BJ (cell line): ENCODE measurements around the gene AQP7. TPM values are rescaled to one million over a fixed set of nuclear protein-coding genes. Genes with fewer than 3 reads are reported as not detected.
A peak's percentile ranks its signal among the peaks of the same experiment; 100 is the strongest.
"Not testable (repeated sequence)": the region's sequence is repeated elsewhere in the genome, so short reads cannot be mapped to it uniquely, and the experiment has no call there.

Experiments
- CTCF ChIA-PET: fragments of 350-600 bp; formaldehyde crosslinking; extraction: SDS; loops from one replicate; lab custom pipeline; 2021; ENCODE audit warnings: antibody characterized with exemption, inconsistent platforms; lab: Yijun Ruan, JAX
- POLR2A ChIA-PET: fragments of 300-600 bp; sonication (Branson Sonifier 250); formaldehyde crosslinking; extraction: SDS; loops from one replicate; lab custom pipeline; 2021; ENCODE audit warnings: antibody characterized with exemption; lab: Charles Lee
- DNase-seq: peaks from one replicate; pipeline ENCODE4 v3.0.0-alpha.2; 2011; ENCODE audit warnings: low read depth
- H3K27me3 ChIP-seq: 2 replicates; pipeline ENCODE4 v1.6.0; 2011; ENCODE audit warnings: low read length; ENCODE audit not compliant: control insufficient read depth, insufficient read depth
- H3K36me3 ChIP-seq: 2 replicates; pipeline ENCODE4 v1.5.1; 2011; ENCODE audit warnings: low read length; ENCODE audit not compliant: control insufficient read depth, insufficient read depth
- H3K4me3 ChIP-seq: 2 replicates; pipeline ENCODE4 v1.5.1; 2011; ENCODE audit warnings: low read depth, mild to moderate bottlenecking, control low read depth, low read length
- polyA plus RNA-seq: library from polyadenylated mRNA; depleted of rRNA; stranded (reverse); fragments of >200 nt; gene quantifications from 2 replicates; pipeline ENCODE4 v1.2.3, GENCODE V29; 2011
- TF ChIP-seq, protein P1 (sequence below): IDR thresholded peaks from 2 replicates; pipeline ENCODE4 v1.5.1; 2011; ENCODE audit warnings: low read depth, mild to moderate bottlenecking, control low read depth, inconsistent platforms, low read length, moderate library complexity; ENCODE audit not compliant: insufficient read depth

AQP7 gene
- polyA plus RNA-seq, 1 experiment, result not detected

DNA sequence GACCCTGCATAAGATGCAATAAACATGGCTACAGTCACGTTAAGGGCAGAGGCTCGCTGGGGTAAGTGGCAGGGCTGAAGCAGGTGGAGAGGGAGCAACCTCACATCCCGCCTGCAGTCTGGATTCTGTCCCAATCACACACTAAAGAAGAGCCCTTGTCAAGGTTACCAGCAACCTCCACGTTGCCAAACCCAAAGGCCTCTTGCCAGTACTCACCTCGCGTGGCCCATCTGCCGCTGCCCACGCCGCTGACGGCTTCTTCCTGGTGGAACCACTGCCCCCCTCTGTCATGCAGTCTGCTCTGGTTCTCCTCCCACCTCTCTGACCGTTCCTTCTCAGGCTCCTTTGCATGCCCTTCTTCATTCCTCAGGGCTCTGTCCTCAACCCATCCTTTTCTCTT lies 8.8 kb downstream of the AQP7 start:
- CTCF ChIA-PET, result interaction anchor here (0.6 to 1.4 kb wide), 4 partner anchors 10 to 58 kb away, joined by 3 to 4 read pairs (median 3); no protein-coding TSS in a partner anchor
- POLR2A ChIA-PET, result no interaction called here

DNA sequence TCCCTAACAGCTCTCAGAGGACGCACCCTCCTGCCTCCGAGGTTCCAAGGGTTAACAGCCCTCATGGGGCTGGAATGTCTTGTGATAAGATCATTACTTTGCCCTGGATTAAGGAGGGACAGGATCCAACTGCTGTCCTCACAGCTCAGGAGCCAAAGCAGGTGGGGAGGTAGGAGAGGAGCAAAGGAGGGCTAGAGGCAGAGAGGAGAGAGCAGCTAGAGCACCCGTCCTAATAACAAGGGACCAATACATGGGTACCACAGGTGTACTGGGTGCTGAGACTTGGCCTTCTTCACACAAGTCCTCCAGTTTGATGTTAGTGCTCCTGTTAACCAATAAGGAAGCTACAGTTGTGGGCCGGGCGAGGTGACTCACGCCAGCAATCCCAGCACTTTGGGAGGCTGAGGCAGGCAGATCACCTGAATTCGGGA lies 9.8 kb downstream of the AQP7 start:
- POLR2A ChIA-PET, H3K4me3 ChIP-seq, H3K27me3 ChIP-seq, DNase-seq, H3K36me3 ChIP-seq: not testable (repeated sequence)
- CTCF ChIA-PET, result interaction anchor here (0.6 to 2.5 kb wide), 5 partner anchors 18 to 74 kb away, joined by 3 to 10 read pairs (median 4); no protein-coding TSS in a partner anchor

More for the DNA sequence above, 8.8 kb downstream of the AQP7 start:
- Histone ChIP-seq H3K4me3 (no peak overlapping the region), H3K27me3 (no peaks in the 10 kb centered on the region), H3K36me3 (no peaks in the 10 kb centered on the region)
- no peak for DNase-seq
- TF ChIP-seq, protein P1, sequence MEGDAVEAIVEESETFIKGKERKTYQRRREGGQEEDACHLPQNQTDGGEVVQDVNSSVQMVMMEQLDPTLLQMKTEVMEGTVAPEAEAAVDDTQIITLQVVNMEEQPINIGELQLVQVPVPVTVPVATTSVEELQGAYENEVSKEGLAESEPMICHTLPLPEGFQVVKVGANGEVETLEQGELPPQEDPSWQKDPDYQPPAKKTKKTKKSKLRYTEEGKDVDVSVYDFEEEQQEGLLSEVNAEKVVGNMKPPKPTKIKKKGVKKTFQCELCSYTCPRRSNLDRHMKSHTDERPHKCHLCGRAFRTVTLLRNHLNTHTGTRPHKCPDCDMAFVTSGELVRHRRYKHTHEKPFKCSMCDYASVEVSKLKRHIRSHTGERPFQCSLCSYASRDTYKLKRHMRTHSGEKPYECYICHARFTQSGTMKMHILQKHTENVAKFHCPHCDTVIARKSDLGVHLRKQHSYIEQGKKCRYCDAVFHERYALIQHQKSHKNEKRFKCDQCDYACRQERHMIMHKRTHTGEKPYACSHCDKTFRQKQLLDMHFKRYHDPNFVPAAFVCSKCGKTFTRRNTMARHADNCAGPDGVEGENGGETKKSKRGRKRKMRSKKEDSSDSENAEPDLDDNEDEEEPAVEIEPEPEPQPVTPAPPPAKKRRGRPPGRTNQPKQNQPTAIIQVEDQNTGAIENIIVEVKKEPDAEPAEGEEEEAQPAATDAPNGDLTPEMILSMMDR, result no peak

DNA sequence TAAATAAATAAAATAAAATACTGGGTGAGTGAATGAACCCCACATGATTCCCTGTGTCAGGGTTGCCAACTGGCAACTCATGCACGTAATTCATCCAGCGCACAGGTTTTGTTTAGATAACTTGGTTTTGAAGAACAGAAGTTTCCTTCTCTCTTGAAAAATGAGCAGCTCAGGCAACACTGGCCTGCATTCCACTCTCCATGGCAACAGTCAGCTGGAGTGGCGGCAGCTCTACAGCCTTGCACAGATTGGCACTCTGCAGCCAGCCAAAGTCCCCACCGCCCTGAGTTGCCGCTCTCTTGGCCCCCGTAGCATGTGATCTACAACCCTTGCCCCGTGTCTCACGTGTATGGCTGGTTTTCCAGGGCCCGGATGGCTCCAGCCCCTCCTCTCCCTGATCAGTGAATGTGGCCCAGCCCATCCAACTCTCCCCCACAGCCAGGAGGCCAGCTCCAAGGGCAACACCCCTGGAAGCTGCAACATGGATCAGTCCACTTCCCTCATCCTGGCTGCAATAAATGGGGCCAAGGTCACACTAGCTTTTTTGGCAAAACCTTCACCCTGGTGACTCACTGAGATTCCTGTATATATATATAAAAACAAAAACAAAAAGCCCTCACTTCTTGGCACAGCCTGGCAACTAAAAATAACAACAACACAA lies 11.1 kb downstream of the AQP7 start:
- CTCF ChIA-PET, result interaction anchor here (0.6 to 2.5 kb wide), 4 partner anchors 14 to 76 kb away, joined by 3 to 11 read pairs (median 8); no protein-coding TSS in a partner anchor
- H3K36me3 ChIP-seq, H3K4me3 ChIP-seq, POLR2A ChIA-PET, H3K27me3 ChIP-seq: not testable (repeated sequence)
- peak; percentile 68 for DNase-seq

DNA sequence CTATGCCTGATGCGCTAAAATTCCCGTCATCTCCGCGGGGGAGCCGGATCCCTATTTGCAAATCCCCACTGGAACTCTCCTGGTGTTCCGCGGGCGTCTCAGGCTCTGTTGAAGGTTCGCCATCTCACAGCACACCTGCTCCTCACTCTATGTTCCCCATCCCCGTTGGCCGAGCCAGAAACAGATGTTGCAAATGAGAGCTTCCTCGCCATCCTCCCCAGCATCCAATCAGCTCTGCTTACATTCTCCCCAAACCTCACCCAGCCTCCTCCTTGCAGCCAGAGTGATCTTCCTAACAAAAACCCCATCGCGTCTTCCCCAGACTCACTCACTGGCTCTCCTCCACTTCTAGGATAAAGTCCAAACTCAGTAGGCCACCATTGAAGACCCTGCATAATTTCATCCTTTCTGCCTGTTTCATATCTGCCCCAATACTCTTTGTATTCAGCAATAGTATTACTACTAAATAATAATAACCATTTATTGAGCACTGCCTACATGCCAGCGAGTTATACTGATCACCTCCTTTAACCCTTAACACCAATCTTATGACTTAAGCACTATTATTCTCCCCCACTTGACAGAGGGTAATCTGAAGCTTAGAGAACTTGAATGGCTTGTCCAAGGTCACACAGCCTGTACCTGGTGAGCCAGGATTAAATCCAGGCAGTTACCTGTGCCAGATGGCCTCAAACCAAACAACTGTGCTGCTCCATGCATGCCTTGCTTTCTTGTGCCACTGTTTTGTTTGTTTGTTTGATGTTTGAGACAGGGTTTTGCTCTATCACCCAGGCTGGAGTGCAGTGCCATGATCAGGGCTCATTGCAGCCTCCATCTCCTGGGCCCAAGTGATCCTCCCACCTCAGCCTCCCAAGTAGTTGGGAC lies 14.0 kb downstream of the AQP7 start:
- ChIA-PET POLR2A (no interaction called here), CTCF (interaction anchor here (1.1 kb wide), 1 partner anchor 27 kb away, joined by 3 read pairs; no protein-coding TSS in a partner anchor)
- Histone ChIP-seq H3K27me3 (no peaks in the 10 kb centered on the region), H3K36me3 (no peaks in the 10 kb centered on the region), H3K4me3 (no peak overlapping the region)
- no peak for DNase-seq
- TF ChIP-seq, protein P1, result no peak

DNA sequence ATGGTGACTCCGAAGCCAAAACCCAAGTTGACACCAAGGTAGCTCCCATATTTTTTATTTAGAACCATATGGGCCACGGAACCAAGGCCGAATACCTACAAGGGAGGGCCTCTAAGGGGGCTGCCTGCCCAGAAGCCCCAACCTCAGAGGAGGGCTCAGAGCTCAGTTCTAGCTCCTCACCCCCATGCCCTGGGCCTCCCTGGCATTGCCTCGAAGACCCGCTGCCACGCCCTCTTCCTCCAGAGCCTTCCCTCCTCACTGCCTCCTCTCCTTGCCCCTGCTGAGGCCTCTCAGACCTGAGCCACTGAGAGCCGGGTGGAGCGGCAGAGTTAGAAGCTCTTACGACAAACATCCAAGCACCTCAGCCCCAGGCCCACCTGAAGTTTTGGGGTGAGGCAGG lies 15.4 kb downstream of the AQP7 start:
- H3K4me3 ChIP-seq, DNase-seq, H3K27me3 ChIP-seq, H3K36me3 ChIP-seq, POLR2A ChIA-PET: not testable (repeated sequence)
- CTCF ChIA-PET, result interaction anchor here (1.1 kb wide), 1 partner anchor 28 kb away, joined by 3 read pairs; no protein-coding TSS in a partner anchor

DNA sequence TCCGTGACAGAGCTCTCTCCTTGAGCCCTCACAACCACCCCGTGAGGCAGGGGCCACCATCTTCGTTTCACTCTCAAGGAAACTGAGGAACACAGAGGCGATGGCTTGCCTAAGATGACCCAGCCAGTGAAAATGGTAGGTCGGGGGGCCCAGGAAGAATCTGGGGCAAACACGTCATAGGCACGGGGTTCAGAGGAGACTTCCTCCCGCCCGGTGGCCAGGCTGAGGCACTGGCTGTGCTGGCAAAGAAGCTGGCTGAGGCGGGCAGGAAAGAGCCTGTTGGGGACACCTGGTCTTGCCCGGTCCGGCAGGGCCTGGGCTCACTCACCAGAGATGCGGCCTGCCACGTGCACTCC lies 15.7 kb downstream of the AQP7 start:
- H3K4me3 ChIP-seq, CTCF ChIA-PET, H3K27me3 ChIP-seq, DNase-seq, H3K36me3 ChIP-seq, POLR2A ChIA-PET: not testable (repeated sequence)

DNA sequence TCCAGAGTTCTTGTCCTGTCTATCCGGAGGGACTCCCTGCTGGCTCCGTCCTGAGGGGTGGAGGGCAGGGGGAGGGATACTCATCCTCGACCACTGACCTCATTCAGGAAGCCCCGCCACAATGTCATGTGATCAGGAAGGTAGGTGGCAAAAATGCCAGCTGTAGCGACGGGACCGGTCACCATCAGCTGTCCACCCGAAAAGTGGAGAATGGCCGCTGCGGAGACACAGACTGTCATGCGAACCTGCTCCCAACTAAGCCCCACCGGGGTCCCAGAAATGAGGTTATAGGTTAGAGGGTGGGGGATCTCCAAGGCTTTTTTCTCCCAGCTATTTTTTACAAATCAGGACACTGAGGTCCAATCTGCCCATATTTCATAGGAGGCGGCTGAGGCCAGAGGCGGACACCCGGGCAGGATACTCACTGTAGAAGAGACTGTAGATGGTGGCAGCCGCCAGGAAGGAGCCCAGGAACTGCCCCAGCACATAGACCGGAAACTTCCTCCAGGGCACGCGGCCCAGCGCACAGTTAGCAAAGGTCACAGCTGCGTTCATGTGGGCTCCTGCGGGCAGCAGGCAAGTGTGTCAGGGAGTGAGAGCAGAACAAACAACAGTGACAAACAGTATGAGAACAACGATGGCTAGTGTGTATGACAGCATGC lies 16.3 kb downstream of the AQP7 start:
- H3K27me3 ChIP-seq, DNase-seq, H3K4me3 ChIP-seq, POLR2A ChIA-PET, H3K36me3 ChIP-seq, CTCF ChIA-PET: not testable (repeated sequence)

DNA sequence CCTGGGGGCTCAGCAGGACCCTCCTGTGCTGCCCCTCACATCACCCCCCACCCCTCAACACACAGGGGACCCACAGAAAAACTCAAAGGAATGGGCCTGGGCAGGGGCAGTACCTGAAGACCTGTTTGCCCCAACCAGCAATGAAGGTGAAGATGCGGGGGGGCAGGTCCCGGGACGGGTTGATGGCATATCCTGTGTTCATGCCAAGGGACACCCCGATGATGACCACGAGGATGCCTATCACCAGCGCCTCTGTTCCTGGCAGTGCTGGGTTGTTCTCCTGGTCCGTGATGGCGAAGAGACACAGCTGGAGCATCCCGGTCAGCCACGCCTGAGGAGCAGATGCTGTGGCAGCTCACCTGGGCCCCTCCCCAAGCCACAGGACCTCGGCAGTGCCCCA lies 16.8 kb downstream of the AQP7 start:
- H3K36me3 ChIP-seq, POLR2A ChIA-PET, CTCF ChIA-PET, H3K4me3 ChIP-seq, H3K27me3 ChIP-seq, DNase-seq: not testable (repeated sequence)

DNA sequence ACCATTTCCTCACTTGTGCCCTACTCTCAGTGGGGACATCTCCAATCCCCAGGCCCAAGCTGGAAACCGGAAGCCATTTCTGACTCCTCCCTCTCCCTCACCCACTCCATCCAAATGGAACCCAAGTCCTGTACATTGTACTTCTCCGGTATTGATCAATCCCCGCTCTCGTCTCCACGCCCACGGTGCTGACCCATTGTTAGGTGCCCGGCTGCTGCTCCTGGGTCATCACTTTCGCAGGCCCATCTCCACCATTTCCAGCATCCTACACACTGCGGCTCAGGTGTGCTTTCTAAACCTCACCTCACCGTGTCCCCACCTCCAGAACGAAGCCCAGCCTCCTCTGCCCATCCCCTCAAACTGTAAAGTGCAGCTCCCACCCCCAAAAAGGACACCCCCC lies 19.0 kb downstream of the AQP7 start:
- H3K36me3 ChIP-seq, DNase-seq, H3K4me3 ChIP-seq, POLR2A ChIA-PET, H3K27me3 ChIP-seq: not testable (repeated sequence)
- CTCF ChIA-PET, result interaction anchor here (12.6 kb wide), 1 partner anchor 33 kb away, joined by 111 read pairs; no protein-coding TSS in a partner anchor

DNA sequence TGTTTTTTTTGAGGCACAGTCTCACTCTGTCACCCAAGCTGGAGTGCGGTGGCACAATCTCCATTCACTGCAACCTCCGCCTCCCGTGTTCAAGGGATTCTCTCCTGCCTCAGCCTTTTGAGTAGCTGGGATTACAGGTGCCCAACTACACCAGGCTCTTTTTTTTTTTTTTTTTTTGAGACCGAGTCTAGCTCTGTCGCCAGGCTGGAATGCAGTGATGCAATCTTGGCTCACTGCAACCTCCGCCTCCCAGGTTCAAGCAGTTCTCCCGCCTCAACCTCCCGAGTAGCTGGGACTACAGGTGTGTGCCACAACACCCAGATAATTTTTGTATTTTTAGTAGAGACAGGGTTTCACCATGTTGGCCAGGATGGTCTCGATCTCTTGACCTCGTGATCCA lies 20.0 kb downstream of the AQP7 start:
- H3K36me3 ChIP-seq, H3K4me3 ChIP-seq, DNase-seq, H3K27me3 ChIP-seq: not testable (repeated sequence)
- POLR2A ChIA-PET, result interaction anchor here (0.6 kb wide), 1 partner anchor 91 kb away, joined by 5 read pairs; the partner anchor contains the start of gene NOL6
- CTCF ChIA-PET, result interaction anchor here (1.2 to 12.6 kb wide), 4 partner anchors 9 to 84 kb away, joined by 3 to 111 read pairs (median 3); no protein-coding TSS in a partner anchor
